Measurements from ENCODE around the gene SMPD1. TPM values are rescaled to one million over a fixed set of nuclear protein-coding genes. Genes with fewer than 3 reads are reported as not detected.

The SMPD1 gene
- total and polyA plus RNA-seq, 9 of the 15 experiments (the other 6 are each of a cell fraction or from before 2014, with no cell fraction given): 0.90 to 9.9 (median 5.2) TPM

- TF ChIP-seq, protein P1, sequence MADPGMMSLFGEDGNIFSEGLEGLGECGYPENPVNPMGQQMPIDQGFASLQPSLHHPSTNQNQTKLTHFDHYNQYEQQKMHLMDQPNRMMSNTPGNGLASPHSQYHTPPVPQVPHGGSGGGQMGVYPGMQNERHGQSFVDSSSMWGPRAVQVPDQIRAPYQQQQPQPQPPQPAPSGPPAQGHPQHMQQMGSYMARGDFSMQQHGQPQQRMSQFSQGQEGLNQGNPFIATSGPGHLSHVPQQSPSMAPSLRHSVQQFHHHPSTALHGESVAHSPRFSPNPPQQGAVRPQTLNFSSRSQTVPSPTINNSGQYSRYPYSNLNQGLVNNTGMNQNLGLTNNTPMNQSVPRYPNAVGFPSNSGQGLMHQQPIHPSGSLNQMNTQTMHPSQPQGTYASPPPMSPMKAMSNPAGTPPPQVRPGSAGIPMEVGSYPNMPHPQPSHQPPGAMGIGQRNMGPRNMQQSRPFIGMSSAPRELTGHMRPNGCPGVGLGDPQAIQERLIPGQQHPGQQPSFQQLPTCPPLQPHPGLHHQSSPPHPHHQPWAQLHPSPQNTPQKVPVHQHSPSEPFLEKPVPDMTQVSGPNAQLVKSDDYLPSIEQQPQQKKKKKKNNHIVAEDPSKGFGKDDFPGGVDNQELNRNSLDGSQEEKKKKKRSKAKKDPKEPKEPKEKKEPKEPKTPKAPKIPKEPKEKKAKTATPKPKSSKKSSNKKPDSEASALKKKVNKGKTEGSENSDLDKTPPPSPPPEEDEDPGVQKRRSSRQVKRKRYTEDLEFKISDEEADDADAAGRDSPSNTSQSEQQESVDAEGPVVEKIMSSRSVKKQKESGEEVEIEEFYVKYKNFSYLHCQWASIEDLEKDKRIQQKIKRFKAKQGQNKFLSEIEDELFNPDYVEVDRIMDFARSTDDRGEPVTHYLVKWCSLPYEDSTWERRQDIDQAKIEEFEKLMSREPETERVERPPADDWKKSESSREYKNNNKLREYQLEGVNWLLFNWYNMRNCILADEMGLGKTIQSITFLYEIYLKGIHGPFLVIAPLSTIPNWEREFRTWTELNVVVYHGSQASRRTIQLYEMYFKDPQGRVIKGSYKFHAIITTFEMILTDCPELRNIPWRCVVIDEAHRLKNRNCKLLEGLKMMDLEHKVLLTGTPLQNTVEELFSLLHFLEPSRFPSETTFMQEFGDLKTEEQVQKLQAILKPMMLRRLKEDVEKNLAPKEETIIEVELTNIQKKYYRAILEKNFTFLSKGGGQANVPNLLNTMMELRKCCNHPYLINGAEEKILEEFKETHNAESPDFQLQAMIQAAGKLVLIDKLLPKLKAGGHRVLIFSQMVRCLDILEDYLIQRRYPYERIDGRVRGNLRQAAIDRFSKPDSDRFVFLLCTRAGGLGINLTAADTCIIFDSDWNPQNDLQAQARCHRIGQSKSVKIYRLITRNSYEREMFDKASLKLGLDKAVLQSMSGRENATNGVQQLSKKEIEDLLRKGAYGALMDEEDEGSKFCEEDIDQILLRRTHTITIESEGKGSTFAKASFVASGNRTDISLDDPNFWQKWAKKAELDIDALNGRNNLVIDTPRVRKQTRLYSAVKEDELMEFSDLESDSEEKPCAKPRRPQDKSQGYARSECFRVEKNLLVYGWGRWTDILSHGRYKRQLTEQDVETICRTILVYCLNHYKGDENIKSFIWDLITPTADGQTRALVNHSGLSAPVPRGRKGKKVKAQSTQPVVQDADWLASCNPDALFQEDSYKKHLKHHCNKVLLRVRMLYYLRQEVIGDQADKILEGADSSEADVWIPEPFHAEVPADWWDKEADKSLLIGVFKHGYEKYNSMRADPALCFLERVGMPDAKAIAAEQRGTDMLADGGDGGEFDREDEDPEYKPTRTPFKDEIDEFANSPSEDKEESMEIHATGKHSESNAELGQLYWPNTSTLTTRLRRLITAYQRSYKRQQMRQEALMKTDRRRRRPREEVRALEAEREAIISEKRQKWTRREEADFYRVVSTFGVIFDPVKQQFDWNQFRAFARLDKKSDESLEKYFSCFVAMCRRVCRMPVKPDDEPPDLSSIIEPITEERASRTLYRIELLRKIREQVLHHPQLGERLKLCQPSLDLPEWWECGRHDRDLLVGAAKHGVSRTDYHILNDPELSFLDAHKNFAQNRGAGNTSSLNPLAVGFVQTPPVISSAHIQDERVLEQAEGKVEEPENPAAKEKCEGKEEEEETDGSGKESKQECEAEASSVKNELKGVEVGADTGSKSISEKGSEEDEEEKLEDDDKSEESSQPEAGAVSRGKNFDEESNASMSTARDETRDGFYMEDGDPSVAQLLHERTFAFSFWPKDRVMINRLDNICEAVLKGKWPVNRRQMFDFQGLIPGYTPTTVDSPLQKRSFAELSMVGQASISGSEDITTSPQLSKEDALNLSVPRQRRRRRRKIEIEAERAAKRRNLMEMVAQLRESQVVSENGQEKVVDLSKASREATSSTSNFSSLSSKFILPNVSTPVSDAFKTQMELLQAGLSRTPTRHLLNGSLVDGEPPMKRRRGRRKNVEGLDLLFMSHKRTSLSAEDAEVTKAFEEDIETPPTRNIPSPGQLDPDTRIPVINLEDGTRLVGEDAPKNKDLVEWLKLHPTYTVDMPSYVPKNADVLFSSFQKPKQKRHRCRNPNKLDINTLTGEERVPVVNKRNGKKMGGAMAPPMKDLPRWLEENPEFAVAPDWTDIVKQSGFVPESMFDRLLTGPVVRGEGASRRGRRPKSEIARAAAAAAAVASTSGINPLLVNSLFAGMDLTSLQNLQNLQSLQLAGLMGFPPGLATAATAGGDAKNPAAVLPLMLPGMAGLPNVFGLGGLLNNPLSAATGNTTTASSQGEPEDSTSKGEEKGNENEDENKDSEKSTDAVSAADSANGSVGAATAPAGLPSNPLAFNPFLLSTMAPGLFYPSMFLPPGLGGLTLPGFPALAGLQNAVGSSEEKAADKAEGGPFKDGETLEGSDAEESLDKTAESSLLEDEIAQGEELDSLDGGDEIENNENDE (IDR thresholded peaks at IDR 0.05; ENCODE audit: low read depth, low read length): no peak
- no peak for TF ChIP-seq ZNF57 (CRISPR knock-in tag; IDR thresholded peaks at IDR 0.05)
- TF ChIP-seq ZNF551 (CRISPR knock-in tag; IDR thresholded peaks at IDR 0.05): no peak
- TF ChIP-seq ZNF165 (CRISPR knock-in tag; IDR thresholded peaks at IDR 0.05; ENCODE audit: borderline replicate concordance): no peak
- TF ChIP-seq, protein P2, sequence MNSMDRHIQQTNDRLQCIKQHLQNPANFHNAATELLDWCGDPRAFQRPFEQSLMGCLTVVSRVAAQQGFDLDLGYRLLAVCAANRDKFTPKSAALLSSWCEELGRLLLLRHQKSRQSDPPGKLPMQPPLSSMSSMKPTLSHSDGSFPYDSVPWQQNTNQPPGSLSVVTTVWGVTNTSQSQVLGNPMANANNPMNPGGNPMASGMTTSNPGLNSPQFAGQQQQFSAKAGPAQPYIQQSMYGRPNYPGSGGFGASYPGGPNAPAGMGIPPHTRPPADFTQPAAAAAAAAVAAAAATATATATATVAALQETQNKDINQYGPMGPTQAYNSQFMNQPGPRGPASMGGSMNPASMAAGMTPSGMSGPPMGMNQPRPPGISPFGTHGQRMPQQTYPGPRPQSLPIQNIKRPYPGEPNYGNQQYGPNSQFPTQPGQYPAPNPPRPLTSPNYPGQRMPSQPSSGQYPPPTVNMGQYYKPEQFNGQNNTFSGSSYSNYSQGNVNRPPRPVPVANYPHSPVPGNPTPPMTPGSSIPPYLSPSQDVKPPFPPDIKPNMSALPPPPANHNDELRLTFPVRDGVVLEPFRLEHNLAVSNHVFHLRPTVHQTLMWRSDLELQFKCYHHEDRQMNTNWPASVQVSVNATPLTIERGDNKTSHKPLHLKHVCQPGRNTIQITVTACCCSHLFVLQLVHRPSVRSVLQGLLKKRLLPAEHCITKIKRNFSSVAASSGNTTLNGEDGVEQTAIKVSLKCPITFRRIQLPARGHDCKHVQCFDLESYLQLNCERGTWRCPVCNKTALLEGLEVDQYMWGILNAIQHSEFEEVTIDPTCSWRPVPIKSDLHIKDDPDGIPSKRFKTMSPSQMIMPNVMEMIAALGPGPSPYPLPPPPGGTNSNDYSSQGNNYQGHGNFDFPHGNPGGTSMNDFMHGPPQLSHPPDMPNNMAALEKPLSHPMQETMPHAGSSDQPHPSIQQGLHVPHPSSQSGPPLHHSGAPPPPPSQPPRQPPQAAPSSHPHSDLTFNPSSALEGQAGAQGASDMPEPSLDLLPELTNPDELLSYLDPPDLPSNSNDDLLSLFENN (IDR thresholded peaks at IDR 0.05; ENCODE audit: low read depth in 2 of 2, low read length in 2 of 2): no peak
- TF ChIP-seq SRF (CRISPR knock-in tag; IDR thresholded peaks at IDR 0.05): no peak
- no peak for TF ChIP-seq RBM39 (optimal IDR thresholded peaks at IDR 0.05; ENCODE audit: low read depth, low read length)
These were observed 1.4 kb downstream of the SMPD1 start (continued) for GRCh38 chr11:6391537-6392134.

All from K562 (cell line).